Skeletal muscle tissue (tissue), 4 donors: Measurements from ENCODE around the gene CCDC174. TPM values are rescaled to one million over a fixed set of nuclear protein-coding genes. Genes with fewer than 3 reads are reported as not detected.

Experiments used
- H3K27ac ChIP-seq: one replicate; pipeline ENCODE4 v1.7.0; 2013; ENCODE audit warnings: mild to moderate bottlenecking, low read depth, low read length, inconsistent platforms
- H3K27me3 ChIP-seq, 3 donors: one replicate each; pipeline ENCODE4 v1.7.0; 2013; ENCODE audit warnings: low read length in 3 of 3; ENCODE audit not compliant: control insufficient read depth in 3 of 3, insufficient read depth in 3 of 3
- H3K36me3 ChIP-seq, 3 donors: one replicate each; pipeline ENCODE4 v1.7.0; 2013; ENCODE audit warnings: low read length in 3 of 3; ENCODE audit not compliant: control insufficient read depth in 3 of 3, insufficient read depth in 3 of 3
- H3K4me1 ChIP-seq, 3 donors: one replicate each; pipeline ENCODE4 v1.7.0; 2013; ENCODE audit warnings: low read length in 3 of 3, mild to moderate bottlenecking in 3 of 3; ENCODE audit not compliant: control insufficient read depth in 3 of 3, insufficient read depth in 3 of 3
- H3K4me3 ChIP-seq, 3 donors: one replicate each; pipeline ENCODE4 v1.7.0; 2013; ENCODE audit warnings: low read length in 3 of 3
- H3K9ac ChIP-seq, 3 donors: one replicate each; pipeline ENCODE4 v1.7.0; 2013; ENCODE audit warnings: low read length in 3 of 3, mild to moderate bottlenecking in 3 of 3, moderate library complexity in 2 of 3, low read depth in 1 of 3
- H3K9me3 ChIP-seq, 3 donors: one replicate each; pipeline ENCODE4 v1.7.0; 2013; ENCODE audit warnings: low read length in 3 of 3; ENCODE audit not compliant: control insufficient read depth in 3 of 3
- total RNA-seq: library from RNA; depleted of rRNA; stranded (reverse); fragments of >200 nt; gene quantifications from one replicate; pipeline ENCODE4 v1.2.3, GENCODE V29; 2014
- donor health status: Osteomylitis.

CCDC174 gene
- total RNA-seq, 1 donor from 2014 or later: 7.3 TPM

GRCh38 chr3:14718539-14718938, 67.0 kb downstream of the CCDC174 start:
- Histone ChIP-seq H3K4me3 (no peak overlapping the region), H3K27ac (no peak overlapping the region), H3K4me1 (no peaks in the 10 kb centered on the region), H3K9me3 (peaks cover 0 to 4% (median 0%) of the 10 kb centered on the region in 3 donors), H3K9ac (no peak overlapping the region), H3K36me3 (no peaks in the 10 kb centered on the region), H3K27me3 (no peaks in the 10 kb centered on the region)

- H3K27ac ChIP-seq: no peak overlapping the region
- H3K36me3 ChIP-seq: no peaks in the 10 kb centered on the region
- no peak overlapping the region for H3K4me3 ChIP-seq
- H3K27me3 ChIP-seq: no peaks in the 10 kb centered on the region
- H3K9me3 ChIP-seq: no peaks in the 10 kb centered on the region
- H3K9ac ChIP-seq: no peak overlapping the region
- no peaks in the 10 kb centered on the region for H3K4me1 ChIP-seq
These were observed 67.4 kb downstream of the CCDC174 start for GRCh38 chr3:14719006-14719405.

- H3K36me3 ChIP-seq: no peaks in the 10 kb centered on the region
- H3K27me3 ChIP-seq: no peaks in the 10 kb centered on the region
- H3K4me3 ChIP-seq: no peak overlapping the region
- peaks cover 12 to 16% (median 15%) of the 10 kb centered on the region in 3 donors for H3K4me1 ChIP-seq
- no peaks in the 10 kb centered on the region for H3K9me3 ChIP-seq
- no peak overlapping the region for H3K27ac ChIP-seq
- no peak overlapping the region for H3K9ac ChIP-seq
These were observed 69.7 kb downstream of the CCDC174 start for GRCh38 chr3:14721126-14721864.

Other genes with a start within 250 kb of the CCDC174 start
- 5.7 TPM for gene SLC6A6, start 249.2 kb upstream of the CCDC174 start, total RNA-seq
- gene GRIP2, start 111.4 kb upstream of the CCDC174 start, total RNA-seq: 8.9 TPM
- gene C3orf20, start 23.4 kb downstream of the CCDC174 start, total RNA-seq: 0.52 TPM
- gene FGD5, start 167.2 kb downstream of the CCDC174 start, total RNA-seq: 15.7 TPM